NCI-H1436 (cell line): ENCODE data around the gene PRDM16.

Experiments
- DNase-seq: peaks from one replicate; lab custom pipeline; 2025; lab: John Stamatoyannopoulos, UW

Gene PRDM16

GRCh38 chr1:3373700-3374405, 304.9 kb downstream of the PRDM16 start:
- no peak for DNase-seq

- no peak for DNase-seq
Observed at GRCh38 chr1:3375245-3375644, 306.2 kb downstream of the PRDM16 start.

- no peak for DNase-seq
Observed at GRCh38 chr1:3377166-3377565, 308.2 kb downstream of the PRDM16 start.

GRCh38 chr1:3377604-3378279, 308.7 kb downstream of the PRDM16 start:
- no peak for DNase-seq

DNA sequence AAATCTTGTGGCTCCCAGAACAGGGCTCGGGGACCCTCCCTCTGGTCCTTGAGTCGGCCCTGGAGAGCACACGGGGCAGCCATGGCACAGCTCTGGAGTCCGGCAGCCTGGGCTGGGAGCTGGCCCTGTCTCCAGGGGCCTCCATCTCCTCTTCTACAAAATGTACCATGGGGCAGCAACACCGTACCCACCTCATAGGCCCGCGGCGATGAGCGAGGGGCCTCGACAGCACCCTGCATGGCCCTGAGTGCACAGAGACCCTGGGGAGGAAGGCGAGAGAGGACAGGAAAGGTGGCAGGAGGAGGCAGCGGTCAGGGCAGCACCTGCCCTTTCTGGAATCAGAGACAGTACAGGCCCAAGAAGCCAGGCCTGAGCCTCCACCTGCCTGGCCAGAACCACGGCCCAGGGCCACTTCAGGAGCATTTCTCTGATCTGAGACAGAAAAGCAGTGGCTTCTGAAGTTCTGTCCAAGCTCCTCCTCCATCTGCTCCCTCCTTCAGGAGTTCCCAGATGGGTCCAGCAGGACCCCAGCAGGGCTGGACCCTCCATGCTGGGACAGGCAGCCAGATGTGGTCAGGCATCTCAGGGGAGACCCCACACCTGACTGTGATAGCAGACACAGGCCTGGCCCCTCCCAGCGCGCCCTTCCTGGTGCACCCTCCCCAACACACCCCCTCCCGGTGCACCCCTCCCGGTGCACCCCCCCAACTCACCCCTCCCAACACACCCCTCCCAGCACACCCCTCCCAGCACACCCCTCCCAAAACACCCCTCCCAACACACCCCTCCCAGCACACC, 309.6 kb downstream of the PRDM16 start:
- no peak for DNase-seq

DNA sequence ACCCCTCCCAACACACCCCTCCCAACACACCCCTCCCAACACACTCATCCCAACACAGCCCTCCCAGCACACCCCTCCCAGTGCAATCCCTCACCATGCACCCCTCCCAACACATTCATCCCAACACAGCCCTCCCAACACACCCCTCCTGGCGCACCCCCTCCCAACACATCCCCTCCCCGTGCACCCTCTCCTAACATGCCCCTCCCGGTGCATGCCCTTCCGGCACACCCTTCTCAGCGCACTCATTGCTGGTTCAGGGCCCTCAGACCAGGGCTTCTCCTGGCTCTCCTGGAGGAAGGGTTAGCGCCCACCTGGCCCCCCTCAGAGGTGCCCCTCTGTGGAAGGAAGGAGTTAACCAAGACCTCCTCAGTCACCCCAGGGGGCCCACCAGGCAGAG, 310.9 kb downstream of the PRDM16 start:
- DNase-seq = no peak

- DNase-seq = no peak
Observed at GRCh38 chr1:3380469-3380868, 311.5 kb downstream of the PRDM16 start.

DNA sequence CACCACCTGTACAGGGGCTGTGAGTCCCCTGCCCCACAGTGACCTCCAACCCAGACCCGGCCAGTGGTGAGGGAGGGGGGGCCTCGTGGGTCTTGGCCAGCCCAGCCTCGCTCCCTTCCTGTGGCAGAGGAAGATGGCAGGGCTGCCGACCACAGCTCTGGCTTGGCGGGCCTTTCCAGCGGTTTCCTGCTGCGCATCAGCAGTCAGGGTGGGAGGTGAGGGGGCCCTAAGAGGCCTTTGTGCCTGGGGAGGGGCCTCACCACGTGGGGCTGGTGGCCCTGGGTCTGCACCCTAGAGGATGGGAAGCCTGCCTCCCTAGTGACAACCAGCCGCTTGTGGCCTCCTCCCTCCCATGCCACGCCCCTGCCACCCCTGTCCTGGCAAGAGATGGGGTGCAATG, 312.9 kb downstream of the PRDM16 start:
- DNase-seq = no peak

- no peak for DNase-seq
Observed at GRCh38 chr1:3382326-3383057, 313.5 kb downstream of the PRDM16 start.

DNA sequence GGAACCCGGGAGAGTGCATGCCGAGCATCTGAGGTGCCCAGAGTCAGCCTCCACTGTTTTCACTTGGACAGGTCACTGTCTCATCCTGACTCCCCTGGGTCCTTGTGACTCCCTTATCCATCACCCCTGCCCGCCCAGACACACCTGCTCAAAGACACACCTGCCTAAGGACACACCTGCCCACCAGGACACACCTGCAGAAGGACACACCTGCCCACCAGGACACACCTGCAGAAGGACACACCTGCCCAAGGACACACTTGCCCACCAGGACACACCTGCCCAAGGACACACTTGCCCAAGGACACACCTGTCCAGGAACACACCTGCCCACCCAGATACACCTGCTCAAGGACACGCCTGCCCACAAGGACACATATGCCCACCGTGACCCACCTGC, 314.7 kb downstream of the PRDM16 start:
- DNase-seq = no peak

GRCh38 chr1:3384407-3384806, 315.4 kb downstream of the PRDM16 start:
- DNase-seq = no peak

DNA sequence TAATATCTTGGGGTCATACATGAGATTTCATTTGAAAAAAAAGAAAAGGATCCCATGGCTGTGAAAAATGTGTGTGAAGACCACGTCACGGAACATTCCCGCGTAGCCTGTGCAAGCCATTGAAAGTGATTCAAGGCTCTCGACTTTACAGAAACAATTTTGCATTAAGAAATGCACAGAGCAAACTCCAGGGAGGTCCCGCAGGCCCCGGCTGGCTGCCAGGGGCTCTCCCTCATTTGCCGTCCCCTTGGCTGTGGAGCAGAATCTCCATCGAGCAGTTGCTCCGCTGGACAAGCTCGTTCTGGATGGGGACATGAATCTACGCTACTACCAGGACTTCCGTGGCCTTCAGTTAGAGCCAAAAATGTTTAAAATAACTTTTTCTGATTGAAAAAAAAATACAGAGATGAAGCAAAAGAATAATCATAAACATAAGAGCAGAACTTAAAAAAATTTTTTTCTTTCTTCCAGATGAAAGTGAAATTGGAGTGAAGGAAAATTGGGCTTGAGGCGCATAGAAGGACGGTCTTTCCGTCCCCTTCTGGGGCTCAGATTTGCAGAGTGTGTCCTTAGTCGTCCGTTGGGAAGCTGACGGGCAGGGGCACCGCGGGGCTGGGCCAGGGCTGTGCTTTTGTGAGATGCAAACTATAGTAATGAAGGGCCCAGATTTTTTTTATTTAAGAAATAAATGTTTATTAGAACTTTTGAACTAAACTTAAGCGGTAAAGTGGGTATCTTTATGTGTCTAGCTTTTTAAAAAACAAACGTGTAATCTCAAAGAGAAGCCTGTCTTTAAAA, 317.4 kb downstream of the PRDM16 start:
- DNase-seq = no peak

DNA sequence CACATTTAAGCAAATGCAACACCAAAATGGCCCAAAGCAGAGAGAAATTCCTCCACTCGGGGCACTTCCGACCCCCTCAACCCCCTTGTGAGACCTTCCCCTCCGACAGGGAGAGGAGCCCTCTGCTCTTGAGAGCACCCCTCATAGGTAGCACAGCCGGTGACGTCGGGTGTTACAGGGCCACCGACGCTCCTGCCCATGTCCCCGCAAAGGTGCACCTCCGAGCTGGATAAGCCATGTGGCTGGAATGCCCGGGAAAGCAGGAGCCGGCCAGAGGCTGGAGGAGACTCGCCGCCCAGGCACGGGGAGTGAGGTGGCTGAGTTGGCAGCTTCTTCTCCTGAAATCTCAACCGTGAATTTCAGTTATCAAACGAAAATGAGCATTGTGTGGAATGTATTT, 318.4 kb downstream of the PRDM16 start:
- no peak for DNase-seq

- DNase-seq = peak; percentile 55
Observed at GRCh38 chr1:3389093-3389833, 320.3 kb downstream of the PRDM16 start.

GRCh38 chr1:3390291-3390690, 321.3 kb downstream of the PRDM16 start:
- DNase-seq = no peak

DNA sequence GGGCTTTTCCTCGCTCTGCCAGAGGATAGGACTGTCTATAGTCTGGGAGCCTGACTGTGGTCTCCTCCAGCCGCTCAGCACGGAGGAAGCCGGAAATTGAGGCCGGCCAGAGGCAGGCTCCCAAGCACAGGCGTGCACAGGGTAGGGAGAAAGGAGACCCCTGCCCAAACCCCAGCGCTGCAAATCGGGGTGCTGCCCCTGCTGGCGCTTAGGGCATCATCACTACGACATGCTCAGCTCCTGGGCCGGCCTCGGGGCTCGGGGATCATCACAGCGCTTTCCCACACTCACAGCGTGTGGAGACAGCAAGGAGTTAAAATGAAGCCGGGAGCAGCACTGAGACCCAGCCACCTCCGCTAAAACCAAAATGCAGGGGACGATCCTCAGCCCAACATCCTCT, 322.7 kb downstream of the PRDM16 start:
- no peak for DNase-seq

GRCh38 chr1:3393024-3393986, 324.3 kb downstream of the PRDM16 start:
- DNase-seq = no peak

GRCh38 chr1:3393987-3394920, 325.3 kb downstream of the PRDM16 start:
- DNase-seq = no peak
